HUDEP-2 (cell line): ENCODE data around the gene SLC12A8.
A peak's percentile ranks its signal among the peaks of the same experiment; 100 is the strongest.
"Not testable (repeated sequence)": the region's sequence is repeated elsewhere in the genome, so short reads cannot be mapped to it uniquely, and the experiment has no call there.

Source experiments
- DNase-seq, 76 experiments: peaks; one replicate each; lab custom pipeline; 2025; ENCODE audit not compliant: unreplicated experiment in 76 of 76; lab: John Stamatoyannopoulos, UW

Gene SLC12A8

DNA sequence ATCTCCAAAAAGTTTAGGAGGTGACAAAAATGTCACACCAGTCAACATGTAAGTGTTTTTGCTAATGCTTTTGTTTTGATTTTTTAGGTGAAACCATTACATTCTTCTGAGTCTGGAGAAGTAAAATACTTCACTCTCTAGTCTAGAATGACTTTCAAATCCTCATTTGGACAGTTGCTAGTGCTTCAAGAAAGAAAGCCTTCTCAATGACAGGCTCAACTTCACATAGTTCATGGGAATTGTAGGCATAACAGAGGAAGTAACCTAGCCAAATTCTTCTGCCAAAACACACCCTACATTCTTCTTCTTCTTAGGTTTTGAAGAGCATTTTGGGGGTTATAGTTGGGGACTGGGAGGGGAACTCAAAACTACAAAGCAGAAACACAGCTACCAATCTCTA is 127.4 kb downstream of the SLC12A8 start:
- no peak for DNase-seq

DNA sequence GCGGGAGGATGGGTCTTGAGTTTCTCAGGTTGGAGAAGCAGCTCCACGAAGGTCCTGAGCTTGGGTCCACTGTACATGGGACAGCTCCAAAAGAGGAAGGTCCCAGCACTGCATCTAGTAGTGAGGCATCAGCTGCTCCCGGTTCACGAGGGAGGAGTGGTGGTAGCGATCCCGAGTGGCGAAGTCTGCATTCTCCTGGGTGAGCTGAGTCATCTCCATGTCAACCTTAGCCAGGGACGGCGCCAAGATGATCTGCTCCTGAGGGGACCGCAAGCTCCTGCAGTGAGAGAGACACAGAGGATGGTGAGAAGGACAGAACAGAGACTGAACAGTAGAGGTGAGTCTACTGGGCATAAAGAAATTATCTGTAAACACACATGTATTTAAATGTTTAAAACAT is 128.8 kb downstream of the SLC12A8 start:
- DNase-seq: no peak

DNA sequence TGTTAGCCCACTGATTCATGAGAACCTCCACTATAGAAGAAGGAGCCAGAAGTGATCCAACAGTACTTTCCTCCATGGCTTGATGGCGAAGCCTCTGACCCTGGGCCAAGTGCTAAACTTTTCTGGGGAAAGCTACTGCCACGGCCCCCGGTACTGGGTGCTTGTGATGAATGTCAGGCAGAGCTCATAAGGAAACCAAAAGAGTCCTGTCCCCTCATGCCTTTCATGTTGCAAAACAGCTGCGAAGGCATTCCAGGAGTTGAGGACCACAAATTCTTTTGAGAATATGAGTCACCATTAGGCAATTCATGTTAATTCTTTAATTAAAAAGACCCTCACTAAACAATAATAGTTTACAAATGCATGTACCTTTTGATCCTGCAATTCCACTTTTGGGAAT is 130.2 kb downstream of the SLC12A8 start:
- DNase-seq: not testable (repeated sequence)

DNA sequence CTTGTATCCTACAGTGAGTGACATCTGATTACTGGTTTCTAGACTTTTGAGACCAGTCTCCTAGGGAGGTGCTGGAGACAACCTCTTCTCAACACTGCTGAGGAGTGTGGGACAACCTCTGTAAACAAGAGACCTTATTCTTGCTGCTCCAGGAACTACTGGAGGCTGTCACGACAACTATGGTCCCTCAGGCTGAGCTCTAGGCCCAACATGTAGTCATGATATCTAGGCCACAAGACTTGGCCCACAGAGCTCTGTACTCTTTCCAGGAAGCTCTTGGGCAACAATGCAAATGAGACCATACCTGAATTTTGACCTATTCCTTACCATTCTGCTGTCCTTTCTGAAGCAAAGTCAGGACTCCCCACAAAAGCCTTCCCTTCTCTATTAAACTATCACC is 132.5 kb downstream of the SLC12A8 start:
- DNase-seq: no peak

DNA sequence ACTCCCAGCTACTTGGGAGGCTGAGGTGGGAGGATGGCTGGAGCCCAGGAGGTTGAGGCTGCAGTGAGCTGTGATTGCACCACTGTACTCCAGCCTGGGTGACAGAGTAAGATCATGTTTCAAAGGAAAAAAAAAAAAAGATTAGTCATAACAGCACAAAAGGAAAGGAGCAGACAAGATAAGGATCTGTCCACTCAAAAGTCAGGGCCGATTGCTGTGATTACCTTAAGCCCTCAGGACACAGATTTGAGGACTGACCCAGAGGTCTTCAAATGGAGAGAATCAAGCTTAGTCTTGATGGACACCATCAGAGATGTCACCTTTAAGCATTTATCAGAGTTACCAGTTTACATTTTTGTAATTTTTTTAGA is 132.9 kb downstream of the SLC12A8 start:
- DNase-seq: no peak

DNA sequence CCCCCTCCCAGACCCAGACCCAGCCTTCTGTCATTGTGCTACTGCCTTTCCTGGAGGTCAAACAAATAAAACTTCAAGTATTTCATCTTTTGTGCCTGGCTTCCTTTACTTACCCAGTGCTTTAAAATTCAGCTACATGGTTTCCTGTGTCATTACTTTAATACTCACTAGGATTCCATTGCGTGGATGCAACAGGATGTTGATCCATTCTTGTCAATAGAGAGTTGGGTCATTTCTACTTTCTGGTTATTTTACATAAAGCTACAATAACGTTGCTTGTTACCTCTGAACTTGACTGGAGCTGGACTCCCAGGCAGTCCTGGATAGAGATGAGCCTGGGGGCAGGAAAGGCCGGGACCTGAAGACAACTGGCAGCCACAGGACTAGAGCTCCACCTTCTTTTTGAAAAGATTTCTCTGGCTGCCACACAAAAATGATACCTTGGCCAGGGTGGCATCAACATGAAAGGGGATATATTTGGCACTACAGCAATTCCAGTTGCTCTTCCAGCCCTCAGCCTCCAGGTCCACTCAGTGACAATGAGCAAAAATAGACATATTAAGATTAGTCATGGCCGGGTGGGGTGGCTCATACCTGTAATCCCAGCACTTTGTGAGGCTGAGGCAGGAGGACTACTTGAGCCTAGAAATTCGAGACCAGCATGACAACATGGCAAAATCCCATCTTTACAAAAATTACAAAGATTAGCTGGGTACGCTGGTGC is 133.4 kb downstream of the SLC12A8 start:
- no peak for DNase-seq

DNA sequence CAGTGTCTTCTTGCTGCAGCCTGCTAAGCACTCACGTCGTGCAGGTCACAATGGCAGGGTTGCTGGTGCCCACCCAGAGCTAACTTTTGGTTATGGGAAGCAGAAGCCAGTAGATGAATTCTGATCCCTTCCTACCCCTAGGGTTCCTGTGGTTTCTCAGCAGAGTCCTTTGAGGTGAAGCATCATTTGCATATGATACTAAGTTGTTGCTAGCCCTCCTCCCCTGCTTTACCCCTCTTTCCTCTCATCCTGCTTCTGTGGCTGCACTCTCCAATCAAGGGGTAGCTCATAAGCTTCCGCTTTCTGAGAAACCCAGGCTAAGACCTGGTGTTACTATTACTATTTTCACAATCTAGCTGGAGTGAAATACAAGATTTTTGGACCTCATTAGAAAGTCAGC is 134.7 kb downstream of the SLC12A8 start:
- no peak for DNase-seq

DNA sequence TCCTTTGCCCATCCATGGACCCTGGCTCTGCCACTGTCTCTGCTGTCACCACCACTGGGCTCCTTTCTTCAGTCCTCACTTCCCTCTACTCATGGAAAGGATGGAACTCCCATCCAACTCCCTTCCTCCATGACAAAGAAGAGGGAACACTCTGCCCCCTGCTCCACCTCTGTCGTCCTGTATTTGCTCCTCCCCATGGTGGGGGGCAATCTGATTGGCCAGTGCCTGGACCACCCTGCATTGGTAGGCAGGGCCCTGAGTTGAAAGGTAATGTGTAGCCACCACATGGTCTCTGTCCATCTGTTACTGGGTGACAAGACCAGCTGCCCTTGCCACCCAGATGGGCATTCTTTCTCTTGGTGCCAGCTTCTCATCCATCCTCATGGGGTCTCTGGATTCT is 136.1 kb downstream of the SLC12A8 start:
- DNase-seq: no peak

DNA sequence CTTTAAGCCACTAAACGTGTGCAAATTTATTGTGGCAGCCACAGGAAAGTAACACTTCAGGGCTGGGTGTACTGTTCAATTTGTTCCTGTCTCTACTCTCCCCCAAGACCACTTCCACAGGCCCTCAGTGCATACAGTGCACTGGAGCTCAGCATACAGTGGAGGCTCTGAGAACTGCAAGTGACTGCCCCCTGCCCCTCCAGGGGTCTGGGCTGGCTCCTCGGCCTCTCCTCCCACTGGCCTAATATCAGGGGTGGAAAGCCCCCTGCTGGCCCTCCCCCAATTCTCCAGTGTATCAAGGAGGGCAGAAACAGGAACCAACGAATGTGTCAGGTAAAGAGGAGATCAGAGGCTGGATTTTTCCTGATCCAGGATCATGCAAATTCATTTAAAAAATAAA is 136.8 kb downstream of the SLC12A8 start:
- no peak for DNase-seq

DNA sequence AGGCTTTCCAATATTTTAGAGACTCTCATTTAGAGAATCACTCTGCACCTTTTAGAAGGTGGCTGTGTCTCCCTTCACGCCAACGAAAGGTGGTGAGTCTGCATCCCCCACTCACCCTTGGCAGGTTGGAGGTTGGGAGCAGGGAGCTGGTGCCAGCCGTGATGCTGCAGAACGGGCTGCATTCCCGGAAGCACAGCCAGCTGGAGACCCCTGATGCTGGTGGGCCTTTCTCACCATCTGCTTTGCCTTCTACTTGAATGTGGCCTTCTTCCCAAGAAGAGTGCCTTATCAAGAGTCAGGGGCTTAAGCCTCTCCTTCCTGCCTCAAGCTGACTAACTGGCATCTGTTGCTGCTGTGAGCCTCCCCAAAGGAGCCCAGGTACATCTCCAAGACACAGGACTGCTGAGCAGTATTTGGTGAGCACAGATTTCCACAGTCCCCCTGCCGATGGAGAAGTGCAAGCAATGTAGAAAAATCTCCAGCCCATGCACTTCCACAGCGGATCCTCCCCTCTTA is 139.1 kb downstream of the SLC12A8 start:
- no peak for DNase-seq

DNA sequence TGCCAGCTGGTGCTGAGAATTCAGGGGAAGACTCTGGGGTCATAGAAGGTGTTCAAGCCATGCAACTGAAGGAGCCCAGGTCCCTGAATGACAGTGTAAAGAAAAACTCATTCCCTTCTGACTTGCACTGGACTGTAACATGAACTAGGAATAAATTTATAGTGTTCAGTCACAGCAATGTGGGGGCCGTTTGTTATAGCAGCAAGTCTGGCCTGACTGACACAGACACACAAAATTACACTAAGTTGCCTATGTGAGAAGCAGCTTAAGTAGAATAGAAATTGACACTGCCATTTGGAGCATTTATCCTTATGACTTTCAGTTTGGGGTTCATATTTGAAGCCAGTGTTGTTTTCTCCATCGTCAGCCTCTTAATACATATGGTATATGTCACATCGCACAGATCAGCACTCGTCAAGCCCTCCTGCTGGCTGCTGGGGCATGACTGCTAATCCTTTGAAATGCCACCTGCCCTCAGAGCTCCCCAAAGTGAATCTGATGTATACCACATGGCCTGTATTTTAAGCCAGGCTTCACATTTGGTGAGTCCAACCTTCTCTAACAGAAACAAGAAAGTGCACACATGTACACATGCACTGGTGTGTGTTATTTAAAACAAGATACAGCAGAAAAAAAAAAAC is 139.7 kb downstream of the SLC12A8 start:
- DNase-seq: no peak

DNA sequence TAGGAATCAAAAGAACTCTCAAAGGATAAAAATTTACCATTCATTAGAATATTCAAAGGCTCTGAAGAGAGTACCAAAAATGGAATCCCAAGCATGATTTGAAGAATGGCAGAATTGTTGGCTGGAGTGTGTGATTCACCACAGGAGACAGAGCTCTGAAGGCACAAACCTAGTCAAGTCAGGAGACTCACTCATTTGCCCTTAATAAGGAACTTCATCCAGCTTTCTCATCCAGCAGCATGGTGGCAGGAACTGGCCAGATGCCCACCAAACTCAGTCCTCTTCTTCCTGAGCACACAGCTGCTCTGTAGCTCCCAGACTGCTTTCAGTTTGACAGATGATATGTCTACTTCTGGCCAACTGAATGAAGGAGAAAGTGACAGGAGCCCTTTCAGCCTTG is 140.2 kb downstream of the SLC12A8 start:
- no peak for DNase-seq

DNA sequence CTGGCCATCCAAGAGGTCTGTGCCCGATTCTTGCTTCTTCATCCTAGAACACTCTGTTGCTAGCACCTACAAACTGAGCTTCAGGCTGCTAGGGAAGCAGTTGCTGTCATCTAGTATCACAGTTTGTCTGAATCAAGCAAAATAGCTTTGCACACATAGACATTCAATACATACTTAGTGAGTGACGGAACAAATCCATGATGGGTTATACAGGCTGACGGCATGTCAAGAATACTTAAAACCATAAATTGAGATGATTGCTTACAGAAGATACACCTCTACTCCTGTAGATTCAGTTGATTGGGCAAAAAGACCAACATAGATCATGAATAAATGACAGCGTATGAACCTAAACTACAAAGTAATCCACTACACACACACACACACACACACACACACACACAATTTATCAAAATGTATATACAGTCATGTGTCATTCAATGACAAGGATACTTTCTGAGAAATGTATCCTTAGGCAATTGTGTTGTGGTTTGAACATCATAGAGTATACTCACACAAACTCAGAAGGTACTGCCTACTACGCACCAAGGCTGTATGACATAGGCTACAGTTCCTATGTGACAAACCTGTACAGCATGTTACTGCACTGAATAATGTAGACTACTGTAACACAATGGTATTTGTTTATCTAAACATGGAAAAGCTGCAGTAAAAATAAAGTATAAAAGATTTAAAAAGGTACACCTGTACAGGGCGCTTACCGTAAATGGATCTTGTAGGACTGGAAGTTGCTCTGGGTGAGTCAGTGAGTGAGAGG is 142.4 kb downstream of the SLC12A8 start:
- DNase-seq: no peak

DNA sequence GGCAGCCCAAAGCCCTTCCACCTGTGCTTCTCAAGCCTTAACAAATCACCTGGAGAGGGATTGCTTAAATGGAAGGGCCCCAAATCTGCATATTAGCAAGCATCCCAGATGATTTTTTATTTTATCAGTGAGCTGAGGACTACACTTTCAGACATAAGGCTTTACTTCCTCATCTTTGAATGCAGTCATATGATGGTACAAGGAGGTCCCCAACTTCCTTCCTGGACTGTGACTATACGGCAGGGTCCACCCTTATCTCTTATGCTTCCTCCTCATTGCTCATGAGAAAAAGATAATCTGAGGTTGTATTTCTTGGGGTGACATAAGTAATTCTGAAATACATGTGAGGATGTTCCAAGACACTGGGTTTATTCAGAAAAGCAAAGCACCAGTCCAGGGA is 143.1 kb downstream of the SLC12A8 start:
- no peak for DNase-seq

DNA sequence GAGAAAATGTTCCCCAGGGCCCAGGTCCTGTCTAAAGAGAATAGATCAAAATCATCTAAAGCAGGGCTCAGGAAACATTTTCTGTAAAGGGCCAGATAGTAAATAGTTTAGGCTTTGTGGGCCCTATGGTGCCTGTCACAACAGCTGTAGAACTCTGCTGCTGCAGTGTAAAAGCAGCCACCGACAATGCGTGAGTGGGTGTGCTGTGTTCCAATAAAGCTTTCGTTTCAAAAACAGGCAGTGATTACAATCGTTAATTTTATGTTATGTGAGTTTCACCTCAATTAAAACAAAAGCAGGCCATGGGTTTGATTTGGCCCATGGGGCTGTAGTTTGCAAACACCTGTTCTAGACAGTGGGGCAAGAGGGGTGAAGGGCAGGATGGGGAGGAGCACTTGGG is 144.3 kb downstream of the SLC12A8 start:
- DNase-seq: no peak

DNA sequence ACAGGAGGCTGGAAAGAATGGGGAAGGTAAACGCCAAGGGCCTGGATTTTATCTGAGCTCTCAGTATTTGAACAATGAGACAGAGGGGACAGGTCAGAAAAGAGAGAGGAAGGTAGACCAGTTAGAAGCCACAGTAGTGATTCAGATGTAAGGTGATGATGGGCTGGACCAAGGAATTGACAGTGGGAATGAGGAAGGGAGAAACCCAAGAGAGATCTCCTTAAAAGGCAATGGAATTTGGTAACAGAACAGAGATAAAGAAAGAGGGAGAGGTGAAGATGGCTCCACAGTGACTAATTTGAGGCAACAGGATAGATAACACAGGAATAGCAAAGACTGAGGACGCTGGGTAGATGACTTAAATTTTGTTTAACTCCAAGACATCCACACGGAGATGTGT is 145.3 kb downstream of the SLC12A8 start:
- DNase-seq: no peak

DNA sequence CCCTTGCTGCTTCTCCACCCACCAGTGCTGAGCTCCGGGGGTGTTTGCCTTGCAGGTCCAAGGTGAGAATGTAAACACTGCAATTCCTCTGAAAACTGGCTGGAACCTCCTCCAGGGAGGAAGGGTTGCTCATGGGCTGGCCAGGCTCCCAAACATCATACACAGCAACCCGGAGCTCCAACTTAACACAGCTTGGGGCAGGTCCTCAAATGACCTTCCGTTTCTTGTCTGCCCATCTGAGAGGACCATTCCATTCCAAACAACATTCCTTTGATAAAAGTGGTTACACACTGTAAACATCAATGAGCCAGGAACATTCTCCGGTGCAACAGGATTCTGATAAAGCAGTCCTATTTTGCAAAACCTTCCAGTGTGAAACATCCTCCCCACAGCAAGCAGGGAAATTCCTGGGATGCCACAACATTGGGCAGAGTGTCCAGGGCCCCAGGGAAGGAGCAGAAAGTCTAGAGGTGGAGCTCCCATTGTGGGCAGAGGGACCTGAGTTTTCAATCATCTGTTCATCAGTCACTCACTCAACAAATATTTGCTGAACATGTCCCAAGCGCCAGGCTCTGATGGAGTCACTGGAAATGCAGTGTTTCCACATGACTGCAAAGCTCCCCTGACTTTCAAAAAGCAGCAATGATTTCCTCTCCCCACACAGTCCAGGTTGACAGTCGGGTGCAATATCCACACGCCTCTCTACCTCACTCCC is 149.5 kb downstream of the SLC12A8 start:
- DNase-seq: no peak

DNA sequence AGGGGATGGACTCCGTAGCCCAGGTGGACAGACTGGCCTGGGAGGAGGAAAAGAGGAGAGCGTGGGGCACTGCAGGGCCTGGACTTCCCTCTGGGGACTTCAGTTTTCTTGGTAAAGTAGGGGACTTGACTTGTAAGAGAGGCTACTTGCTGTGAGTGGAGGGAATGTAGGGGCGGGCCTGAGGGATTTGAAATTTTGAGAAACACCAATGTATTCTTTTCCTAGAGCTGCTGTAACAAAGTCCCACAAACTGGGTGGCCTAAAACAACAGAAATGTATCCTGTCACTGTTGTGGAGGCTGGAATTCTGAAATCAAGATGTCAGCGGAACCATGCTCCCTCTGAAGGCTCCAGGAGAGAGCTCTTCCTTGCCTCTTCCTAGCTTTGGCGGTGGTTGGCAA is 150.9 kb downstream of the SLC12A8 start:
- DNase-seq: no peak

DNA sequence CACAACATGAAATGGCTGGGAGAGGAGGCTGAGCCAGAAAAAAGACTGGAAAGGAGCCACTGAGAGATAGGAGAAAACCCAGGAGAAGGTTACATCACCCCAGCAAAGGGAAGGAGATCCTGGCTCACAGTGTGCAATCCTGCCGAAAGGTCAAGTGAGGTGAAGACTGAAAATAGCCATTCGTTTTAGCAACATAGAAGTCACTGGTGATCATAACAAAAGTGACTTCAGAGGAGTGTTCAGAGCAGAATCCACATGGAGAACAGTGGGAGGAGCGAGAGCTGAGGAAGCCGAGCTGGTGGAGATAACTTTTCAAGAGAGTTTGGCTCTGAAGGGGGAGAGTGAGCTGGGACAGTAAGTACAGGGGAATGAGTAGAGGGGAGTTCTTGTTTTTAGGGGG is 151.4 kb downstream of the SLC12A8 start:
- no peak for DNase-seq

DNA sequence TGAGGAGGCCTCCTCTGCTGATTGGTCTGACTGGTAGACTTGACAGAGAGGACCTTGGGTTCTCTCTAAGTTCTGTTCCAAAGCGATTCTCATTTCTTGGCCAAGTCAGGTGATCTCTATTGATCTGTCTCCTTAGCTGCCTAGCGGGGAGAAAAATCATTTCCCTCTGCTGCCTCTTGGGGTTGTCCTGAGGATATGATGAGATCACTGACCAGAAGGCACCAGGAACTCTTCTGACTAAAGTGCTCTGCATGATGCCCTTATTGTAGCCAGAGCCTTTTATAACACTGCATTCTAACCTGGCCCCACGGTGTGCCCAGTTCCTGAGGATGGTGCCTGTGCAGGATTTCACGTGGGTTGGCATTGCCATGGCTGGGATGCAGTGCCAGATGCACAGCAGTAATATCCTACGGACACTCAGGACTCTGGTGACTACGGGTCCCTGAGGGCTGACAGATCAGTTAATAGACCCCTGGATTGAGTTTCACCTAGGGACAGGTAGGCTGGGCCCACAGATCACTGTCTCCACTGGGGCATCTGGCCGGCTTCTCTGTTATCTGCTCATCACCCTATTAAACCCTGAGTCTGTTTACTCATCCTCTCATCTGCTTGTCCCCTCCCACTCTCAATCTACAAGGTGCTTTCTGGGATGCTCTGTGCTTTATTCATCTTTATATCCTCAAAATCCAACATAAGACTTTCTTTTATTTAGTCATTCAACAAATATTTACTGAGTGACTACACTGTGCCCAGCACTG is 152.9 kb downstream of the SLC12A8 start:
- DNase-seq: peak in 1 of 76 experiments; percentile 12
